ENCODE data around the gene SLC46A3. TPM values are rescaled to one million over a fixed set of nuclear protein-coding genes. Genes with fewer than 3 reads are reported as not detected.

Gene SLC46A3
- total and polyA plus RNA-seq, 2 of the 13 experiments (the other 11 are each of a cell fraction or from before 2014, with no cell fraction given) = not detected

GRCh38 chr13:28658796-28659620 is 59.8 kb downstream of the SLC46A3 start, which contains the start of gene POMP (continued):
- TF ChIP-seq PCBP2 (optimal IDR thresholded peaks at IDR 0.05; ENCODE audit: low read depth, low read length, poor library complexity, severe bottlenecking) (no peak), ERF (CRISPR knock-in tag; IDR thresholded peaks at IDR 0.05) (peak; percentile 81; the same call in 1 of the 2 replicates), ZNF101 (CRISPR knock-in tag; IDR thresholded peaks at IDR 0.05; ENCODE audit: borderline replicate concordance, low read depth) (no peak), HOXA7 (CRISPR knock-in tag; IDR thresholded peaks at IDR 0.05) (no peak), ARHGAP35 (CRISPR knock-in tag; IDR thresholded peaks at IDR 0.05; ENCODE audit: borderline replicate concordance) (no peak), MLX (CRISPR knock-in tag; IDR thresholded peaks at IDR 0.05) (no peak; the same call in 1 of the 2 replicates), FOSL2 (CRISPR knock-in tag; IDR thresholded peaks at IDR 0.05) (peak; percentile 23; the same call in 1 of the 2 replicates), SALL1 (CRISPR knock-in tag; IDR thresholded peaks at IDR 0.05) (peak; percentile 89), ZNF264 (CRISPR knock-in tag; IDR thresholded peaks at IDR 0.05) (0 out of 2 replicates have a peak, but pooled peaks have one; percentile 50), ZBTB38 (CRISPR knock-in tag; IDR thresholded peaks at IDR 0.05) (peak; percentile 48; the same call in 1 of the 2 replicates), HMG20A (CRISPR knock-in tag; IDR thresholded peaks at IDR 0.05; ENCODE audit: borderline replicate concordance) (no peak), SOX5 (CRISPR knock-in tag; IDR thresholded peaks at IDR 0.05; ENCODE audit: borderline replicate concordance) (no peak), SRF (IDR thresholded peaks at IDR 0.05; ENCODE audit: low read depth, low read length) (no peak), ATRX (CRISPR knock-in tag; IDR thresholded peaks at IDR 0.05; ENCODE audit: borderline replicate concordance) (no peak), ZGPAT (CRISPR knock-in tag; IDR thresholded peaks at IDR 0.05) (peak; percentile 50; the same call in 1 of the 2 replicates), GPN1 (CRISPR knock-in tag; IDR thresholded peaks at IDR 0.05; ENCODE audit: borderline replicate concordance) (no peak), ZSCAN20 (CRISPR knock-in tag; IDR thresholded peaks at IDR 0.05; ENCODE audit: borderline replicate concordance) (no peak), RCOR2 (CRISPR knock-in tag; IDR thresholded peaks at IDR 0.05) (no peak), LBX2 (CRISPR knock-in tag; IDR thresholded peaks at IDR 0.05; ENCODE audit: borderline replicate concordance) (no peak), SMAD9 (CRISPR knock-in tag; IDR thresholded peaks at IDR 0.05) (no peak), ZNF7 (CRISPR knock-in tag; IDR thresholded peaks at IDR 0.05) (no peak; the same call in 1 of the 2 replicates)
